Hippocampal formation (tissue), 2 donors: Measurements from ENCODE around the gene RHOU.

Experiments
- DNase-seq, 2 donors: peaks; one replicate each; lab custom pipeline; 2025; lab: John Stamatoyannopoulos, UW

Gene RHOU

DNA sequence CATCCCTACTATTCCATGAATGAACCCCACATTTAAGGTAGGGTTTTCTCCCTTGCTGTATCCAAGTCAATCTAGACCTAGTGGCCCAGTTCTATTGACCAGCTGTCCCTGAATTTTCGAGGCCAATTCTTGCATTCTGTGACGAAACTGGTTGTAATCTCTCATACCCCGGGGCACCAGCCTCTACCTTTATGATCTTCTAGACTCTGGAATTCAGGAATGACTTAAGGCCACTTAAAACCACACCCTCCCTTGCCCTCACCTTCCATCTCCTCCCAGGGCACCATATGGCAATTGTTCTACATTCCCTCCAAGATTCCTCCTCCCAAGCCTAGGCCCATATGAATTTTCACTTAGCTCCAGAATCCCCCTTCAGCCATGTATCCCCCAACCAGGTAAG, 48.9 kb downstream of the RHOU start:
- DNase-seq, result no peak

- no peak for DNase-seq
These were observed 50.4 kb downstream of the RHOU start for GRCh38 chr1:228785366-228786330.

DNA sequence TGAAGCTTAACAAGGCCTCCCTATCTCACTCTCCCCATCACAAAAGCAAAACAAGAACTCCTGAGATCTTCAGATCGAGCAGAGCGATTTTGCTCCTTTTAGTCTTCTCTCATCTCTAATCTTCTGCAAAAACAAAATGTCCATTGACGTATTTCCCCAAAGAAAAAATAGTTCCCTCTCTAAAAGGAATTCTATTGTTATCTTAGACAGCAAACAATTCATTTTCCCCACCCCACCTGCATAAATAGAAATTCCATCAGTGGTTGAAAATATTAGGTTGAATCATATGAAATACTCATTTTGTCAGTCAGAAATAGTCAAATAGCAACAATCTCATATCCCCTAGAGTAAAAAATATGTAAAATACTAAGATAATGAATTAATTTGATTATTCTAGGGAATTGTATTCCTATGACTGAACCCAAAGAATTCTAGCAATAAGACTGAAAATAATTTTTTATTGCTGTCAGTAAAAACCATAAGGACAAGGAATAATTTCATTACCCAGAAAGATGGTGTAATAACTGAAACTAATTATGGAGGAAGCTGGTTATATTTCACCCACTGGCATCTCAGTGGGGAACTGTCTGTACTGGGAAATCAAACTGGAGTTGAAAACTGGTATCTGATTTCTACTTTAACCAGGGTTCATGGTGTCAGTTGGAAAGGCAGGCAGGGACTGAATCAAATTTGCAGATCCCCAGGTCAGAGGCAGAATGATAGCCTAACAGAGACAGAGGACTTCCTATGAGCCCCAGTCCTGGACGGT, 51.3 kb downstream of the RHOU start:
- no peak for DNase-seq

- DNase-seq, result no peak
These were observed 56.5 kb downstream of the RHOU start for GRCh38 chr1:228791791-228792190.

DNA sequence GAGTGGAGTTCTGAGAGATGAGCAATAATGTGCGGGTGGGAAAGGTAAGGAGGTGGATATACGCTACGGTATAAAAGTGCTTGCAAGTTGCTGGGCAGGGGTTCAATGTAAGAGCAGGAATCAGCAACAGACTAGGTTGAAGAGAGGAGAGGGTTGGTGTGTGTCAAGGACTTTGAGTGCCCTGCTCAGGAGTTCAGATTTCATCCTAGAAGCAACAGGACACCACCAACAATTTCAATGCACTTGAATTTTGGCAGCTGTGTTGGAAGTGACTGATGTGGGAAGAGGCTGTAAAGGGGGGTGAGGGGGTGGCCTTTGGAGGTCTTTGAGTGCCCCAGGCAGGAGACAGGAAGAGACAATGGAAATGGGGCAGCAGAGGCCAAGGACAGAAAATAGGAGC, 57.3 kb downstream of the RHOU start:
- no peak for DNase-seq

DNA sequence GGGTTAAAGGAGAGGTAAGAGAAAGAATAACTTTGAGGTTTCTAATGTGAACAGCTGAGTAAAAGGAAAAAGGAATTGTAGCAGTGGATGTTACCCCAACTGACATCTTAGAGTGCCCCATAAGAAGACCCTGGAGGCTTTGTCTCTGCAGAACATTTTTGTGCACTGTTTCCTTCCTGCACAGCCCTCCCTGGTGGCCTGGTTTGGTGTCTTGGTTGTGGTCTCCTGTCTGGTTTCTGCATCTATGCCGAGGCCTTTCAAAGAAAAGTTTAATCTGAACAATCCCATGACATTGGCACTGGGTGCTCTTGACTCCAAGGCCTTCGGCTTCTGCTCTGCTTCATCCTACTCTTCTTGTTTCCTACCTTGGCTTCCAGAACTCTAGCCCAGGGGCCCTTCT, 57.8 kb downstream of the RHOU start:
- no peak for DNase-seq

DNA sequence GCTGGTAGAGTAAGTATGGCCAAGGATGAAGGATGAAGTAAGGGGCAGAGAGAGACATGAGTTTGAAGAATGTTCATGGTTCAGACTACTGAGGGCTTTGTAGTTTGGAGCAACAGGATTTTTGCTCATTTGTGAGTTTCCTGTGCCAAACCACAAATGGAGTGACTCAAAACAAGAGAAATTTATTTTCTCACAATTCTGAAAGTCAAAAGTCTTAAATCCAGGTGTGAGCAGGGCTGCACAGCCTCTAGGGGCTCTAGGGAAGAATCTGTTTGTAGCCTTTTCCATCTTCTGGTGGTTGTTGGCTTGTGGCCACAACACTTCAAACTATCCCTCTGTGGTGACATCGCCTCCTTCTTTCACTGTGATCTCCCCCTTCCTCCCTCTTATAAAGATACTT, 58.9 kb downstream of the RHOU start:
- no peak for DNase-seq

GRCh38 chr1:228794810-228795209, 59.5 kb downstream of the RHOU start:
- DNase-seq, result peak in 1 of 2 donors; percentile 28

- no peak for DNase-seq
These were observed 60.3 kb downstream of the RHOU start for GRCh38 chr1:228795596-228795995.
